ENCODE results near the gene AQP12B. TPM values are rescaled to one million over a fixed set of nuclear protein-coding genes. Genes with fewer than 3 reads are reported as not detected.

AQP12B gene
- total and polyA plus RNA-seq, 9 donors: 0.18 to 0.36 TPM; not detected in 7

DNA sequence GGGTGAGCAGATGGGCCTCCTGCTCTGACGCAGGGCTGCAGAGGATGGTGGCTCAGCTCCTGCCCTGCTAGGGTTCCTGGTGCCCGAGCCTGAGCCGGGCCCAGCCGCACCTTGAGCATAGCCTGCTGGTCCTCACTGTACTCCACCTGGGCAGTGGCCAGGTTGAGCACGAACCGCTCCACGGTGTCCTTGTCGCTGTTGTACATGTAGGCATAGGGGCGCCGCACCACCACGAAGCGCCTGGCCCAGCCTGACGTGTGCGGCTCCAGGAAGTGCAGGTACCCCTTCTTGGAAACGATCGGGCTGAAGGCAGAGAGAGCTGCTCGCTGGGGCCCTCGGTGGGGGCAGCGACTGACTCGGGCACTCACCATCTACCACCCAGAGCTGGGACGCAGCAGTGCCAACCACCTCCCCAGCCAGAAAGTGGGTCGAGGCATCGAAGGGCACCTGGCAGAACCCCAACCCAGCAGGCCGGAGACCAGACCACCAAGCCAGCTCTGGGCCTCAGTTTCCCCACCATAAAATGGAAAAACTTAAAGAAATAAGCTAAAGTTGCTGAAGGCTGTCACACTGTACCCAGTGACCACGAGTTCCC, 36.3 kb upstream of the AQP12B start:
- no peak for DNase-seq
- Histone ChIP-seq H3K27me3 (no peaks in the 10 kb centered on the region), H3K36me3 (no peaks in the 10 kb centered on the region), H3K4me3 (no peak overlapping the region), H3K9me3 (no peaks in the 10 kb centered on the region), H3K4me1 (ENCODE audit: insufficient read depth) (no peaks in the 10 kb centered on the region), H3K27ac (no peak overlapping the region)
- WGBS, 3 donors: 87 to 92% (median 89%) methylated on average over 24 to 25 of the region's 25 CpGs
- TF ChIP-seq POLR2A (IDR thresholded peaks at IDR 0.05) (no peak), EP300 (IDR thresholded peaks at IDR 0.05) (no peak)
- TF ChIP-seq, protein P1, sequence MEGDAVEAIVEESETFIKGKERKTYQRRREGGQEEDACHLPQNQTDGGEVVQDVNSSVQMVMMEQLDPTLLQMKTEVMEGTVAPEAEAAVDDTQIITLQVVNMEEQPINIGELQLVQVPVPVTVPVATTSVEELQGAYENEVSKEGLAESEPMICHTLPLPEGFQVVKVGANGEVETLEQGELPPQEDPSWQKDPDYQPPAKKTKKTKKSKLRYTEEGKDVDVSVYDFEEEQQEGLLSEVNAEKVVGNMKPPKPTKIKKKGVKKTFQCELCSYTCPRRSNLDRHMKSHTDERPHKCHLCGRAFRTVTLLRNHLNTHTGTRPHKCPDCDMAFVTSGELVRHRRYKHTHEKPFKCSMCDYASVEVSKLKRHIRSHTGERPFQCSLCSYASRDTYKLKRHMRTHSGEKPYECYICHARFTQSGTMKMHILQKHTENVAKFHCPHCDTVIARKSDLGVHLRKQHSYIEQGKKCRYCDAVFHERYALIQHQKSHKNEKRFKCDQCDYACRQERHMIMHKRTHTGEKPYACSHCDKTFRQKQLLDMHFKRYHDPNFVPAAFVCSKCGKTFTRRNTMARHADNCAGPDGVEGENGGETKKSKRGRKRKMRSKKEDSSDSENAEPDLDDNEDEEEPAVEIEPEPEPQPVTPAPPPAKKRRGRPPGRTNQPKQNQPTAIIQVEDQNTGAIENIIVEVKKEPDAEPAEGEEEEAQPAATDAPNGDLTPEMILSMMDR (IDR thresholded peaks at IDR 0.05): no peak
- intact Hi-C loops (cut with DNase I): no loop called here

- Histone ChIP-seq H3K4me1 (ENCODE audit: insufficient read depth) (no peaks in the 10 kb centered on the region), H3K27ac (no peak overlapping the region), H3K9me3 (no peaks in the 10 kb centered on the region), H3K4me3 (no peak overlapping the region), H3K36me3 (no peaks in the 10 kb centered on the region), H3K27me3 (no peaks in the 10 kb centered on the region)
- no peak for DNase-seq
- intact Hi-C loops (cut with DNase I): no loop called here
- WGBS, 3 donors: 86 to 91% (median 89%) methylated on average over 30 to 31 of the region's 31 CpGs
- TF ChIP-seq POLR2A (IDR thresholded peaks at IDR 0.05): no peak
- no peak for TF ChIP-seq EP300 (IDR thresholded peaks at IDR 0.05)
- TF ChIP-seq, protein P1 (IDR thresholded peaks at IDR 0.05): no peak
Observed at GRCh38 chr2:240717681-240718581, 35.2 kb upstream of the AQP12B start.

DNA sequence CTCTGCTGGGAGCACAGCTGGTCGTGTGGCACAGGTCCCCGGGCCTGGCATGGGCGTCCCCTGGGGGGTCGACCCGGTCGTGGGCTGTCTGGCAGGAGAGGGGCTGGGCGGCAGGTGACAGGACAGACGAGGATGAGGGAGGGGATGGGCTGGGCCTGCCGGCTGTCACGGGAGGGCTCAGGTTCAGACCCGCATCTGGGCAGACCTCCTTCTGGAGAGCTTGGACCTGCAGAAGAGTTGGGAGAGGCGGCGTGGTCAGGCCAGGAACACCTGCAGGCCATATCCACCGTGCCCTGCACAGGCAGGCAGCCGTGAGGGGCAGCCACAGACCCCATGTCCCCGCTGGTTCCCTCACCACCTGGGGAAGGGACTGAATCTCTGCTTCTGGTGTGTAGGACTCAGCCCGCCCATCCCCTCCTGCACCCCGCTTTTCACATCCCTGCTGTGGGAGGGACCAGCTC, 34.5 kb upstream of the AQP12B start:
- Histone ChIP-seq H3K36me3 (no peaks in the 10 kb centered on the region), H3K27ac (no peak overlapping the region), H3K4me1 (ENCODE audit: insufficient read depth) (no peaks in the 10 kb centered on the region), H3K9me3 (no peaks in the 10 kb centered on the region), H3K4me3 (no peak overlapping the region), H3K27me3 (no peaks in the 10 kb centered on the region)
- no peak for DNase-seq
- intact Hi-C loops (cut with DNase I): no loop called here
- WGBS, 3 donors: 81 to 94% (median 86%) methylated on average over 16 to 18 of the region's 18 CpGs
- no peak for TF ChIP-seq EP300 (IDR thresholded peaks at IDR 0.05)
- TF ChIP-seq POLR2A (IDR thresholded peaks at IDR 0.05): no peak
- TF ChIP-seq, protein P1 (IDR thresholded peaks at IDR 0.05): no peak

DNA sequence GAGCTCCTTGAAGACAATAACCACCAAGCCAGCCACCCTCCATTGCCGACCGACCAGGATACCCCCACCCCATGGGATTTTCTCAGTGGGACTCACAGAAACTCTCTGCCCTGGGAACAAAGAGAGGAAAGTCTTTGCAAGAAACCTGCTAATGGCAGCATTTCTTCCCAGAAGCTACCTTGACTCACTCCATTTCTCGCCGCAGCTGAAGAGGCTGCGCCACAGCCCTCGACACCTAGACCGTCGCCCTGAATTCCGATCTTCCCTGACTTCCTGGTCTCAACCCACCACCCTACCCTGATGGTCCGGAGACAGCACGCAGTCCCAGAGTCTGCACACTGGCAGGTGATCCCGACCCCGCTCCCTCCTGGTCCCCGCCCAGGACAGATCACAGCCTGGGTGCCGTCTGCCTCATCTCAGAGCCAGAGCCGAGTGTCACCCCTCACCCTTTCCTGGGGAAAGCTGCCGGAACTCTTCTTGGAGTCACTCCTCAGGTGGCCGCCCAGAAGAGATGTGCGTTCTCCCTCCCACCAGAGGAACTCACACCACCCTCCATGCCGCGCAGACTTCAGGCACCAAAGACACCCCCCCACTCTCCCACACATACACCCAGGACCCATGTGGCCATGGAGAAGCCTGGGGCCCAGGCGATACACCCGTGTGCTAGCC, 33.6 kb upstream of the AQP12B start:
- H3K36me3 ChIP-seq: no peaks in the 10 kb centered on the region
- H3K9me3 ChIP-seq: no peaks in the 10 kb centered on the region
- no peak overlapping the region for H3K27ac ChIP-seq
- no peaks in the 10 kb centered on the region for H3K27me3 ChIP-seq
- no peak overlapping the region for H3K4me3 ChIP-seq
- intact Hi-C loops (cut with DNase I): no loop called here
- 86 to 90% (median 88%) methylated on average over 23 of the region's 23 CpGs for whole genome bisulfite sequencing, 3 donors
- H3K4me1 ChIP-seq (ENCODE audit: insufficient read depth): no peaks in the 10 kb centered on the region
- TF ChIP-seq POLR2A (IDR thresholded peaks at IDR 0.05) (no peak), EP300 (IDR thresholded peaks at IDR 0.05) (no peak)
- TF ChIP-seq, protein P1 (IDR thresholded peaks at IDR 0.05): no peak
- no peak for DNase-seq

All from ovary (tissue), 9 donors.